Spleen (tissue), 11 donors: ENCODE data around the gene DAAM2. TPM values are rescaled to one million over a fixed set of nuclear protein-coding genes. Genes with fewer than 3 reads are reported as not detected.

Experiments used
- DNase-seq: peaks from one replicate; pipeline ENCODE4 v3.0.0-alpha.2; 2020
- H3K27ac ChIP-seq, 8 donors: fragments of 200-600 bp; sonication (generic) in 7 of 8; 1 replicate in 4 of 8; 2 replicates in 4 of 8; pipeline versions ENCODE4 v1.5.0 to v1.8.0; 2016 to 2021; ENCODE audit warnings: inconsistent platforms in 4 of 8, mild to moderate bottlenecking in 4 of 8, moderate library complexity in 1 of 8
- H3K27me3 ChIP-seq, 7 donors: fragments of 200-600 bp; sonication (generic) in 6 of 7; replicated peaks in 1 of 7; 1 replicate in 4 of 7; 2 replicates in 3 of 7; pipeline versions ENCODE4 v1.5.0 to v1.8.0; 2016 to 2021; ENCODE audit warnings: inconsistent platforms in 3 of 7, mild to moderate bottlenecking in 1 of 7
- H3K36me3 ChIP-seq, 6 donors: fragments of 200-600 bp; sonication (generic) in 5 of 6; 1 replicate in 4 of 6; 2 replicates in 2 of 6; pipeline versions ENCODE4 v1.5.0 to v1.8.0; 2016 to 2021; ENCODE audit warnings: inconsistent platforms in 2 of 6
- H3K4me1 ChIP-seq, 6 donors: fragments of 200-600 bp; sonication (generic) in 5 of 6; 1 replicate in 3 of 6; 2 replicates in 3 of 6; pipeline versions ENCODE4 v1.5.0 to v1.8.0; 2016 to 2021; ENCODE audit warnings: inconsistent platforms in 3 of 6
- H3K4me3 ChIP-seq, 8 donors: fragments of 200-600 bp; sonication (generic) in 7 of 8; 1 replicate in 4 of 8; 2 replicates in 4 of 8; pipeline versions ENCODE4 v1.5.0 to v1.8.0; 2016 to 2021; ENCODE audit warnings: inconsistent platforms in 4 of 8, mild to moderate bottlenecking in 4 of 8, moderate library complexity in 2 of 8
- H3K9me3 ChIP-seq, 8 donors: fragments of 200-600 bp; sonication (generic) in 7 of 8; 1 replicate in 4 of 8; 2 replicates in 4 of 8; pipeline versions ENCODE4 v1.5.0 to v1.8.0; 2016 to 2021; ENCODE audit warnings: inconsistent platforms in 4 of 8
- CTCF ChIP-seq, 11 experiments: fragments of 200-600 bp in 7 of 11; fragments of 450-650 bp in 4 of 11; sonication (generic) in 4 of 11; IDR thresholded peaks in 8 of 11; conservative IDR thresholded peaks in 3 of 11; 1 replicate in 7 of 11; 2 replicates in 4 of 11; pipeline versions ENCODE4 v1.4.0 to v1.8.0; 2016 to 2021; ENCODE audit warnings: antibody characterized with exemption in 11 of 11, inconsistent platforms in 4 of 11, mild to moderate bottlenecking in 1 of 11
- POLR2A ChIP-seq, 3 donors: fragments of 450-650 bp; IDR thresholded peaks; one replicate each; pipeline ENCODE4 v1.5.1; 2017; ENCODE audit warnings: antibody characterized with exemption in 3 of 3, mild to moderate bottlenecking in 1 of 3
- POLR2AphosphoS5 ChIP-seq, 3 donors: sonication (generic); formaldehyde crosslinking; IDR thresholded peaks; one replicate each; pipeline ENCODE4 v1.5.1; 2017; ENCODE audit warnings: antibody characterized with exemption in 3 of 3
- WGBS, 5 donors: extraction: QIAGEN DNeasy Blood & Tissue Kit in 3 of 5; methylation state at CpG; one replicate each; pipeline versions ENCODE4 v1.1.5 to v1.1.7; 2013 to 2018; 5-methylcytosine and 5-hydroxymethylcytosine counted together
- intact Hi-C: fragments of 100-400 bp; cut with DNase I; formaldehyde crosslinking; loops from one replicate; pipeline ENCODE4 v1.15.0; 2023; ENCODE audit warnings: low total_unique reads
- polyA plus RNA-seq, 3 donors: library from polyadenylated mRNA; stranded (reverse); fragments of 200-250 nt; gene quantifications; one replicate each; pipeline ENCODE4 v1.2.1, GENCODE V29; 2013
- total RNA-seq, 7 donors: library from RNA; depleted of rRNA in 3 of 7; stranded (reverse); fragments of >200 nt in 3 of 7; fragmentation: NEBNext Ultra II Directional in 4 of 7; extraction: Animal tissue kit (Norgen Biotek cat#: 25700) in 4 of 7; gene quantifications; one replicate each; pipeline versions ENCODE4 v1.1.0 to v1.2.1, GENCODE V29; 2016 to 2021
- donor health status: healthy with polysubstance abuse.
- donor health status: DM: no; HTN: no; CAD: no; lungs with moderate emphysema.
- donor health status: DM: no; HTN: no; CAD: no.
- donor health status: Bipolar disorder and iron deficiency.
- donor health status: healthy.
- donor health status: DM: no; HTN: no; CAD: no.
- donor health status: DM: yes; HTN: yes; CAD: no.

Gene DAAM2
- total and polyA plus RNA-seq, 10 donors: 6.0 to 115 (median 73.8) TPM

GRCh38 chr6:39870950-39871349 is 78.8 kb downstream of the DAAM2 start:
- H3K36me3 ChIP-seq: peaks cover 0 to 100% (median 0%) of the 10 kb centered on the region in 6 donors
- peak overlapping the region in 1 of 8 donors; percentile 50 for H3K27ac ChIP-seq
- intact Hi-C loops: no loop called here
- TF ChIP-seq POLR2AphosphoS5 (IDR thresholded peaks at IDR 0.05) (no peak), CTCF (IDR thresholded peaks at IDR 0.05 in 8 of 11, conservative IDR thresholded peaks at IDR 0.05 in 3 of 11) (no peak), POLR2A (IDR thresholded peaks at IDR 0.05) (no peak)
- H3K4me3 ChIP-seq: no peak overlapping the region
- H3K4me1 ChIP-seq: no peaks in the 10 kb centered on the region
- H3K9me3 ChIP-seq: no peaks in the 10 kb centered on the region
- H3K27me3 ChIP-seq: no peaks in the 10 kb centered on the region
- no peak for DNase-seq
- WGBS, 5 donors: 90 to 97% (median 93%) methylated on average over 3 of the region's 3 CpGs

GRCh38 chr6:39873439-39873838 is 81.3 kb downstream of the DAAM2 start:
- Histone ChIP-seq H3K4me3 (no peak overlapping the region), H3K36me3 (peaks cover 0 to 100% (median 4%) of the 10 kb centered on the region in 6 donors), H3K27me3 (no peaks in the 10 kb centered on the region), H3K9me3 (no peaks in the 10 kb centered on the region), H3K27ac (peak overlapping the region in 4 of 8 donors; percentile 22 to 50 (median 40)), H3K4me1 (no peaks in the 10 kb centered on the region)
- intact Hi-C loops: no loop called here
- no peak for TF ChIP-seq POLR2A (IDR thresholded peaks at IDR 0.05)
- TF ChIP-seq CTCF (IDR thresholded peaks at IDR 0.05 in 8 of 11, conservative IDR thresholded peaks at IDR 0.05 in 3 of 11): no peak
- no peak for TF ChIP-seq POLR2AphosphoS5 (IDR thresholded peaks at IDR 0.05)
- no peak for DNase-seq
- WGBS, 5 donors: 60 to 85% (median 77%) methylated on average over 3 of the region's 3 CpGs

- Histone ChIP-seq H3K27ac (peak overlapping the region in 2 of 8 donors; percentile 21 to 41), H3K4me3 (no peak overlapping the region), H3K4me1 (no peaks in the 10 kb centered on the region), H3K9me3 (no peaks in the 10 kb centered on the region), H3K36me3 (peaks cover 0 to 100% (median 4%) of the 10 kb centered on the region in 6 donors), H3K27me3 (no peaks in the 10 kb centered on the region)
- no peak for DNase-seq
- TF ChIP-seq POLR2A (IDR thresholded peaks at IDR 0.05): no peak
- intact Hi-C loops: no loop called here
These were observed 83.9 kb downstream of the DAAM2 start for GRCh38 chr6:39876111-39876510.

- TF ChIP-seq CTCF (IDR thresholded peaks at IDR 0.05 in 8 of 11, conservative IDR thresholded peaks at IDR 0.05 in 3 of 11): no peak
- TF ChIP-seq POLR2AphosphoS5 (IDR thresholded peaks at IDR 0.05): no peak
- no peak for TF ChIP-seq POLR2A (IDR thresholded peaks at IDR 0.05)
- H3K36me3 ChIP-seq: peaks cover 0 to 100% (median 4%) of the 10 kb centered on the region in 6 donors
- 43 to 60% (median 48%) methylated on average over 3 of the region's 3 CpGs for WGBS, 5 donors
- peaks cover 0 to under 1% (median 0%) of the 10 kb centered on the region in 6 donors for H3K4me1 ChIP-seq
- no peaks in the 10 kb centered on the region for H3K27me3 ChIP-seq
- DNase-seq: no peak
- H3K4me3 ChIP-seq: no peak overlapping the region
- no peaks in the 10 kb centered on the region for H3K9me3 ChIP-seq
- H3K27ac ChIP-seq: peak overlapping the region in 3 of 8 donors; percentile 8 to 41 (median 21)
- intact Hi-C loops: no loop called here
These were observed 84.7 kb downstream of the DAAM2 start for GRCh38 chr6:39876826-39877225.

- H3K4me3 ChIP-seq: no peak overlapping the region
- TF ChIP-seq POLR2AphosphoS5 (IDR thresholded peaks at IDR 0.05) (no peak), CTCF (IDR thresholded peaks at IDR 0.05 in 8 of 11, conservative IDR thresholded peaks at IDR 0.05 in 3 of 11) (no peak), POLR2A (IDR thresholded peaks at IDR 0.05) (no peak)
- intact Hi-C loops: no loop called here
- H3K27ac ChIP-seq: peak overlapping the region in 2 of 8 donors; percentile 6 to 9
- no peak for DNase-seq
- no peaks in the 10 kb centered on the region for H3K27me3 ChIP-seq
- peaks cover 0 to 6% (median 0%) of the 10 kb centered on the region in 6 donors for H3K4me1 ChIP-seq
- peaks cover 0 to 100% (median 4%) of the 10 kb centered on the region in 6 donors for H3K36me3 ChIP-seq
- 75 to 86% (median 81%) methylated on average over 3 of the region's 3 CpGs for WGBS, 5 donors
- no peaks in the 10 kb centered on the region for H3K9me3 ChIP-seq
These were observed 87.4 kb downstream of the DAAM2 start for GRCh38 chr6:39879535-39879934.
